Pancreas (tissue), 10 donors: Measurements from ENCODE around the gene TMEM154. TPM values are rescaled to one million over a fixed set of nuclear protein-coding genes. Genes with fewer than 3 reads are reported as not detected.

Source experiments
- ATAC-seq, 4 donors: fragments of 200-7000 bp; cut with Tn5 transposase; one replicate each; pipeline versions ENCODE4 v1.8.0 to v1.9.1; 2020; ENCODE audit warnings: mild to moderate bottlenecking in 4 of 4, moderate library complexity in 4 of 4
- DNase-seq, 6 donors: peaks; one replicate each; pipeline ENCODE4 v3.0.0-alpha.2; 2020
- FAIRE-seq: peaks from 2 replicates; lab custom pipeline; 2012; peaks lifted over from hg19 to GRCh38; lab: Jason Lieb, UNC
- H3K27ac ChIP-seq, 4 donors: fragments of 200-600 bp; sonication (generic); 1 replicate in 3 of 4; 2 replicates in 1 of 4; pipeline versions ENCODE4 v1.5.0 to v1.8.0; 2020
- H3K27me3 ChIP-seq, 4 donors: fragments of 200-600 bp; one replicate each; pipeline ENCODE4 v1.8.0; 2021
- H3K36me3 ChIP-seq, 3 donors: fragments of 200-600 bp; sonication (generic) in 1 of 3; one replicate each; pipeline versions ENCODE4 v1.5.0 to v1.8.0; 2020 to 2021
- H3K4me1 ChIP-seq, 3 donors: fragments of 200-600 bp; one replicate each; pipeline ENCODE4 v1.8.0; 2021
- H3K4me3 ChIP-seq, 4 donors: fragments of 200-600 bp; sonication (generic) in 2 of 4; one replicate each; pipeline versions ENCODE4 v1.5.0 to v1.8.0; 2020 to 2021
- H3K9me3 ChIP-seq, 4 donors: fragments of 200-600 bp; one replicate each; pipeline ENCODE4 v1.8.0; 2021
- CTCF ChIP-seq, 4 donors: fragments of 200-600 bp; sonication (generic) in 3 of 4; IDR thresholded peaks; one replicate each; pipeline versions ENCODE4 v1.5.0 to v1.8.0; 2021; ENCODE audit warnings: antibody characterized with exemption in 4 of 4
- WGBS, 2 donors: extraction: QIAGEN DNeasy Blood & Tissue Kit; methylation state at CpG; one replicate each; pipeline ENCODE4 v1.1.7; 2013; 5-methylcytosine and 5-hydroxymethylcytosine counted together
- intact Hi-C, 3 donors: fragments of 100-400 bp; cut with DNase I; formaldehyde crosslinking; loops; one replicate each; pipeline versions ENCODE4 v1.11.1 to v1.14.2; 2022
- polyA plus RNA-seq, 2 donors: library from polyadenylated mRNA; stranded (reverse); fragments of 200-250 nt; gene quantifications; one replicate each; pipeline ENCODE4 v1.2.3, GENCODE V29; 2013
- total RNA-seq, 6 donors: library from RNA; stranded (reverse); fragmentation: NEBNext Ultra II Directional in 4 of 6; extraction: Animal tissue kit (Norgen Biotek cat#: 25700) in 4 of 6; gene quantifications; one replicate each; pipeline versions ENCODE4 v1.2.1 to v1.2.4, GENCODE V29; 2021 to 2023
- donor health status: healthy with polysubstance abuse.
- donor health status: DM: no; HTN: no; CAD: no; lungs with moderate emphysema.
- donor health status: DM: no; HTN: no; CAD: no.
- donor health status: control.
- donor health status: control.
- donor health status: Bipolar disorder and iron deficiency.
- donor health status: DM: yes; HTN: yes; CAD: no.
- donor health status: DM: no; HTN: no; CAD: no.
- donor health status: DM: no; HTN: no; CAD: no.
- donor health status: DM: yes; HTN: yes; CAD: no.

The TMEM154 gene
- total and polyA plus RNA-seq, 8 donors = 0.05 to 3.3 (median 0.48) TPM

- ATAC-seq (no peak), DNase-seq (no peak)
- intact Hi-C loops = no loop called here
These were observed 85.7 kb downstream of the TMEM154 start for GRCh38 chr4:152594057-152594456.

GRCh38 chr4:152591876-152592275, 87.9 kb downstream of the TMEM154 start:
- no peak for TF ChIP-seq CTCF (IDR thresholded peaks at IDR 0.05)
- 42 to 59% methylated on average over 6 of the region's 6 CpGs for WGBS, 2 donors
- Histone ChIP-seq H3K36me3 (no peaks in the 10 kb centered on the region), H3K27ac (no peak overlapping the region), H3K4me3 (no peak overlapping the region), H3K4me1 (no peaks in the 10 kb centered on the region), H3K27me3 (peaks cover 0 to 6% (median 0%) of the 10 kb centered on the region in 4 donors), H3K9me3 (no peaks in the 10 kb centered on the region)
- FAIRE-seq = no peak
- no peak for ATAC-seq
- no peak for DNase-seq
- intact Hi-C loops = no loop called here

More at GRCh38 chr4:152594057-152594456, 85.7 kb downstream of the TMEM154 start:
- TF ChIP-seq CTCF (IDR thresholded peaks at IDR 0.05) = no peak
- no peak overlapping the region for H3K4me3 ChIP-seq
- H3K27me3 ChIP-seq = no peaks in the 10 kb centered on the region
- no peaks in the 10 kb centered on the region for H3K9me3 ChIP-seq
- FAIRE-seq = no peak
- WGBS, 2 donors = 64 to 82% methylated on average over 2 of the region's 2 CpGs
- H3K36me3 ChIP-seq = no peaks in the 10 kb centered on the region
- no peak overlapping the region for H3K27ac ChIP-seq
- H3K4me1 ChIP-seq = no peaks in the 10 kb centered on the region

GRCh38 chr4:152591396-152591795, 88.4 kb downstream of the TMEM154 start:
- WGBS, 2 donors = 8 to 11% methylated on average over 13 of the region's 13 CpGs
- no peak for TF ChIP-seq CTCF (IDR thresholded peaks at IDR 0.05)
- FAIRE-seq = no peak
- no peaks in the 10 kb centered on the region for H3K9me3 ChIP-seq
- peak overlapping the region in 1 of 4 donors; percentile 13 for H3K4me3 ChIP-seq
- DNase-seq = peak in 5 of 6 donors; percentile 21 to 75 (median 31)
- H3K36me3 ChIP-seq = no peaks in the 10 kb centered on the region
- H3K27me3 ChIP-seq = peaks cover 0 to 6% (median 0%) of the 10 kb centered on the region in 4 donors
- no peak overlapping the region for H3K27ac ChIP-seq
- H3K4me1 ChIP-seq = no peaks in the 10 kb centered on the region
- ATAC-seq = peak; percentile 48 to 87 (median 79)
- intact Hi-C loops = no loop called here

- 45 to 50% methylated on average over 4 of the region's 4 CpGs for WGBS, 2 donors
- peak in 2 of 4 donors; percentile 35 to 47 for ATAC-seq
These were observed 89.4 kb downstream of the TMEM154 start for GRCh38 chr4:152590179-152591031.

More at GRCh38 chr4:152590179-152591031, 89.4 kb downstream of the TMEM154 start:
- no peak for DNase-seq
- no peaks in the 10 kb centered on the region for H3K4me1 ChIP-seq
- no peaks in the 10 kb centered on the region for H3K36me3 ChIP-seq
- intact Hi-C loops = no loop called here
- H3K4me3 ChIP-seq = no peak overlapping the region
- no peak for TF ChIP-seq CTCF (IDR thresholded peaks at IDR 0.05)
- no peak overlapping the region for H3K27ac ChIP-seq
- H3K9me3 ChIP-seq = no peaks in the 10 kb centered on the region
- peaks cover 0 to 6% (median 0%) of the 10 kb centered on the region in 4 donors for H3K27me3 ChIP-seq
- no peak for FAIRE-seq
